HEK293 (cell line): ENCODE measurements around the gene CFL1.
A peak's percentile ranks its signal among the peaks of the same experiment; 100 is the strongest.

Experiments
- CTCF ChIP-seq: fragments of 450-650 bp; formaldehyde crosslinking; IDR thresholded peaks from 2 replicates; pipeline ENCODE4 v1.5.1; 2016; ENCODE audit warnings: missing biosample characterization, missing genetic modification characterization
- KLF1 ChIP-seq: fragments of 450-650 bp; formaldehyde crosslinking; IDR thresholded peaks from 2 replicates; pipeline ENCODE4 v1.5.1; 2016; ENCODE audit warnings: missing biosample characterization, missing genetic modification characterization
- SP2 ChIP-seq: fragments of 450-650 bp; formaldehyde crosslinking; IDR thresholded peaks from 2 replicates; pipeline ENCODE4 v1.5.1; 2016; ENCODE audit warnings: missing biosample characterization, missing genetic modification characterization
- SP7 ChIP-seq: fragments of 450-650 bp; formaldehyde crosslinking; IDR thresholded peaks from 2 replicates; pipeline ENCODE4 v1.5.1; 2016; ENCODE audit warnings: missing biosample characterization, missing genetic modification characterization
- YY2 ChIP-seq: fragments of 450-650 bp; formaldehyde crosslinking; IDR thresholded peaks from 2 replicates; pipeline ENCODE4 v1.5.1; 2016; ENCODE audit warnings: missing biosample characterization, missing genetic modification characterization
- ZBTB21 ChIP-seq: fragments of 450-650 bp; formaldehyde crosslinking; IDR thresholded peaks from 2 replicates; pipeline ENCODE4 v1.5.1; 2017; ENCODE audit warnings: missing biosample characterization, missing genetic modification characterization
- ZBTB44 ChIP-seq: fragments of 450-650 bp; IDR thresholded peaks from 2 replicates; pipeline ENCODE4 v1.5.1; 2018; ENCODE audit warnings: missing biosample characterization, mild to moderate bottlenecking, missing genetic modification characterization
- ZBTB49 ChIP-seq: fragments of 450-650 bp; formaldehyde crosslinking; IDR thresholded peaks from 2 replicates; pipeline ENCODE4 v1.5.1; 2016; ENCODE audit warnings: missing biosample characterization, missing genetic modification characterization, low read depth
- ZBTB6 ChIP-seq: fragments of 450-650 bp; formaldehyde crosslinking; IDR thresholded peaks from 2 replicates; pipeline ENCODE4 v1.5.1; 2017; ENCODE audit warnings: missing biosample characterization, missing genetic modification characterization
- ZEB2 ChIP-seq: fragments of 450-650 bp; formaldehyde crosslinking; IDR thresholded peaks from 2 replicates; pipeline ENCODE4 v1.5.1; 2016; ENCODE audit warnings: missing biosample characterization, missing genetic modification characterization
- ZNF157 ChIP-seq: fragments of 450-650 bp; formaldehyde crosslinking; IDR thresholded peaks from 2 replicates; pipeline ENCODE4 v1.5.1; 2016; ENCODE audit warnings: missing biosample characterization, missing genetic modification characterization
- ZNF175 ChIP-seq: fragments of 450-650 bp; formaldehyde crosslinking; IDR thresholded peaks from 2 replicates; pipeline ENCODE4 v1.5.1; 2016; ENCODE audit warnings: missing biosample characterization, missing genetic modification characterization
- ZNF184 ChIP-seq: fragments of 450-650 bp; IDR thresholded peaks from 2 replicates; pipeline ENCODE4 v1.5.1; 2018; ENCODE audit warnings: missing biosample characterization, mild to moderate bottlenecking, missing genetic modification characterization
- ZNF266 ChIP-seq: fragments of 450-650 bp; formaldehyde crosslinking; IDR thresholded peaks from 2 replicates; pipeline ENCODE4 v1.5.1; 2016; ENCODE audit warnings: missing biosample characterization, missing genetic modification characterization, low read depth
- ZNF391 ChIP-seq: fragments of 450-650 bp; formaldehyde crosslinking; IDR thresholded peaks from 2 replicates; pipeline ENCODE4 v1.5.1; 2016; ENCODE audit warnings: low read depth, missing biosample characterization, missing genetic modification characterization, borderline replicate concordance
- ZNF488 ChIP-seq: fragments of 450-650 bp; formaldehyde crosslinking; IDR thresholded peaks from 2 replicates; pipeline ENCODE4 v1.5.1; 2016; ENCODE audit warnings: missing biosample characterization, missing genetic modification characterization
- ZNF501 ChIP-seq: fragments of 450-650 bp; formaldehyde crosslinking; IDR thresholded peaks from 2 replicates; pipeline ENCODE4 v1.5.1; 2016; ENCODE audit warnings: missing biosample characterization, missing genetic modification characterization
- ZNF518A ChIP-seq: fragments of 450-650 bp; formaldehyde crosslinking; conservative IDR thresholded peaks from 2 replicates; pipeline ENCODE4 v1.5.1; 2016; ENCODE audit warnings: low read depth, missing biosample characterization, missing genetic modification characterization
- ZNF521 ChIP-seq: fragments of 450-650 bp; formaldehyde crosslinking; IDR thresholded peaks from 2 replicates; pipeline ENCODE4 v1.5.1; 2017; ENCODE audit warnings: missing biosample characterization, mild to moderate bottlenecking, missing genetic modification characterization
- ZNF544 ChIP-seq: fragments of 450-650 bp; formaldehyde crosslinking; IDR thresholded peaks from 2 replicates; pipeline ENCODE4 v1.5.0; 2017; ENCODE audit warnings: missing biosample characterization, missing genetic modification characterization
- ZNF596 ChIP-seq: fragments of 450-650 bp; IDR thresholded peaks from 2 replicates; pipeline ENCODE4 v1.5.0; 2018; ENCODE audit warnings: missing biosample characterization, mild to moderate bottlenecking, missing genetic modification characterization, moderate library complexity
- ZNF645 ChIP-seq: fragments of 450-650 bp; formaldehyde crosslinking; IDR thresholded peaks from 2 replicates; pipeline ENCODE4; 2016; ENCODE audit warnings: missing biosample characterization, missing genetic modification characterization
- ZNF664 ChIP-seq: fragments of 450-650 bp; formaldehyde crosslinking; IDR thresholded peaks from 2 replicates; pipeline ENCODE4 v1.5.1; 2016; ENCODE audit warnings: missing biosample characterization, missing genetic modification characterization
- ZNF76 ChIP-seq: fragments of 450-650 bp; formaldehyde crosslinking; IDR thresholded peaks from 2 replicates; pipeline ENCODE4; 2016; ENCODE audit warnings: low read depth, missing biosample characterization, missing genetic modification characterization, borderline replicate concordance
- ZNF830 ChIP-seq: fragments of 450-650 bp; IDR thresholded peaks from 2 replicates; pipeline ENCODE4 v1.5.0; 2018; ENCODE audit warnings: missing biosample characterization, missing genetic modification characterization, low read depth, mild to moderate bottlenecking, moderate library complexity

CFL1 gene

GRCh38 chr11:65860278-65861164, 2.5 kb upstream of the CFL1 start, which contains the start of gene MUS81 (continued):
- TF ChIP-seq ZNF664 (tag by site-specific recombination) (no peak), ZEB2 (tag by site-specific recombination) (peak; percentile 81), SP7 (tag by site-specific recombination) (peak; percentile 29; the same call in 1 of the 2 replicates), ZNF184 (tag by site-specific recombination) (0 out of 2 replicates have a peak, but pooled peaks have one; percentile 46), ZBTB21 (tag by site-specific recombination) (no peak), ZNF518A (peak; percentile 63), ZBTB44 (tag by site-specific recombination) (no peak), ZNF645 (tag by site-specific recombination) (no peak), ZNF830 (tag by site-specific recombination) (no peak), YY2 (peak; percentile 63; the same call in 1 of the 2 replicates), ZNF157 (tag by site-specific recombination) (no peak), ZNF76 (tag by site-specific recombination) (peak; percentile 51; the same call in 1 of the 2 replicates), ZNF544 (no peak), KLF1 (peak; percentile 84), SP2 (tag by site-specific recombination) (peak; percentile 83), CTCF (tag by site-specific recombination) (peak; percentile 94), ZNF175 (tag by site-specific recombination) (no peak), ZNF488 (tag by site-specific recombination) (no peak), ZBTB49 (tag by site-specific recombination) (no peak), ZNF266 (tag by site-specific recombination) (no peak), ZBTB6 (tag by site-specific recombination) (peak; percentile 80), ZNF596 (no peak), ZNF501 (tag by site-specific recombination) (peak; percentile 42; the same call in 1 of the 2 replicates), ZNF391 (tag by site-specific recombination) (no peak), ZNF521 (tag by site-specific recombination) (no peak)
